IMR-90 (cell line): ENCODE results near the gene IFT74. TPM values are rescaled to one million over a fixed set of nuclear protein-coding genes. Genes with fewer than 3 reads are reported as not detected.

Experiments
- ATAC-seq: fragments of 200-7000 bp; cut with Tn5 transposase; 2 replicates; pipeline ENCODE4 v1.9.1; 2020; ENCODE audit warnings: low read depth, mild to moderate bottlenecking, moderate library complexity
- BruUV-seq: library from RNA; stranded (reverse); fragments of 400-500 nt; replicated peaks from 2 replicates; lab custom pipeline; 2021; lab: Mats Ljungman, UMichigan
- CTCF ChIA-PET: fragments of 300-600 bp; formaldehyde crosslinking; extraction: SDS; loops from one replicate; lab custom pipeline; 2021; ENCODE audit warnings: antibody characterized with exemption; lab: Yijun Ruan, JAX
- POLR2A ChIA-PET: fragments of 300-600 bp; sonication (Branson Sonifier 250); formaldehyde crosslinking; loops from one replicate; lab custom pipeline; 2022; ENCODE audit warnings: antibody characterized with exemption; ENCODE audit not compliant: unreplicated experiment; lab: Charles Lee
- DNase-seq: peaks from one replicate; pipeline ENCODE4 v3.0.0; 2013
- H2AFZ ChIP-seq: replicated peaks from 2 replicates; pipeline ENCODE3; 2013; ENCODE audit warnings: low read length, mild to moderate bottlenecking; ENCODE audit not compliant: poor library complexity
- H2AK5ac ChIP-seq: 2 replicates; pipeline ENCODE4 v1.6.1; 2013; ENCODE audit warnings: low read depth, low read length, inconsistent platforms
- H2AK9ac ChIP-seq: replicated peaks from 2 replicates; pipeline ENCODE3; 2013; ENCODE audit warnings: mild to moderate bottlenecking, low read depth, low read length, moderate library complexity; ENCODE audit not compliant: poor library complexity
- H2BK120ac ChIP-seq: 2 replicates; pipeline ENCODE4 v1.6.1; 2013; ENCODE audit warnings: low read depth, low read length, inconsistent platforms
- H2BK15ac ChIP-seq: 3 replicates; pipeline ENCODE4 v1.6.1; 2013; ENCODE audit warnings: low read depth, low read length, inconsistent platforms
- H2BK20ac ChIP-seq: 2 replicates; pipeline ENCODE4 v1.6.1; 2013; ENCODE audit warnings: low read depth, mild to moderate bottlenecking, inconsistent platforms, low read length, moderate library complexity
- H2BK5ac ChIP-seq: 2 replicates; pipeline ENCODE4 v1.6.1; 2013; ENCODE audit warnings: mild to moderate bottlenecking, low read depth, low read length, inconsistent platforms; ENCODE audit not compliant: poor library complexity, severe bottlenecking
- H3K14ac ChIP-seq: replicated peaks from 2 replicates; pipeline ENCODE4 v1.6.1; 2013; ENCODE audit warnings: low read depth, low read length, inconsistent platforms
- H3K18ac ChIP-seq: 2 replicates; pipeline ENCODE4 v1.6.1; 2013; ENCODE audit warnings: low read depth, low read length, control low read depth
- H3K23ac ChIP-seq: 2 replicates; pipeline ENCODE4 v1.6.1; 2013; ENCODE audit warnings: low read depth, low read length, inconsistent platforms
- H3K27ac ChIP-seq: 2 replicates; pipeline ENCODE4 v1.5.1; 2013; ENCODE audit warnings: mild to moderate bottlenecking, control low read depth, low read length; ENCODE audit not compliant: insufficient read depth
- H3K27me3 ChIP-seq: 2 replicates; pipeline ENCODE4 v1.6.1; 2013; ENCODE audit warnings: low read length; ENCODE audit not compliant: control insufficient read depth, insufficient read depth
- H3K36me3 ChIP-seq: 2 replicates; pipeline ENCODE4 v1.6.1; 2013; ENCODE audit warnings: low read length, mixed read lengths; ENCODE audit not compliant: control insufficient read depth, insufficient read depth
- H3K4ac ChIP-seq: 2 replicates; pipeline ENCODE4 v1.6.1; 2013; ENCODE audit warnings: low read depth, low read length, inconsistent platforms
- H3K4me1 ChIP-seq: 2 replicates; pipeline ENCODE4 v1.6.1; 2013; ENCODE audit warnings: low read length, mixed read lengths; ENCODE audit not compliant: control insufficient read depth, insufficient read depth
- H3K4me2 ChIP-seq: 2 replicates; pipeline ENCODE4 v1.6.1; 2013; ENCODE audit warnings: low read depth, mild to moderate bottlenecking, control low read depth, low read length, moderate library complexity
- H3K4me3 ChIP-seq: 2 replicates; pipeline ENCODE4 v1.5.1; 2013; ENCODE audit warnings: low read depth, mild to moderate bottlenecking, control low read depth, low read length, moderate library complexity; ENCODE audit not compliant: insufficient read depth
- H3K56ac ChIP-seq: 2 replicates; pipeline ENCODE4 v1.6.1; 2013; ENCODE audit warnings: low read length, inconsistent platforms; ENCODE audit not compliant: insufficient read depth; ENCODE audit errors: extremely low read depth
- H3K79me1 ChIP-seq, 2 experiments: 2 replicates each; pipeline ENCODE4 v1.6.1; 2013; ENCODE audit warnings: low read length in 2 of 2, inconsistent platforms in 1 of 2, low read depth in 1 of 2
- H3K9ac ChIP-seq: 2 replicates; pipeline ENCODE4 v1.6.1; 2013; ENCODE audit warnings: low read depth, low read length, control low read depth
- H3K9me1 ChIP-seq: 2 replicates; pipeline ENCODE4 v1.6.1; 2013; ENCODE audit warnings: low read length, inconsistent platforms; ENCODE audit not compliant: insufficient read depth
- H3K9me3 ChIP-seq: 2 replicates; pipeline ENCODE4 v1.6.1; 2013; ENCODE audit warnings: low read length; ENCODE audit not compliant: control insufficient read depth, insufficient read depth
- H4K20me1 ChIP-seq: 2 replicates; pipeline ENCODE4 v1.6.1; 2013; ENCODE audit warnings: low read length, inconsistent platforms; ENCODE audit not compliant: insufficient read depth
- H4K5ac ChIP-seq: 2 replicates; pipeline ENCODE4 v1.6.1; 2013; ENCODE audit warnings: mild to moderate bottlenecking, low read depth, low read length, control low read depth
- H4K8ac ChIP-seq, 2 experiments: 2 replicates each; pipeline ENCODE4 v1.6.1; 2013; ENCODE audit warnings: low read depth in 2 of 2, low read length in 2 of 2, control low read depth in 1 of 2, inconsistent platforms in 1 of 2
- H4K91ac ChIP-seq: 2 replicates; pipeline ENCODE4 v1.6.1; 2013; ENCODE audit warnings: low read depth, low read length, inconsistent platforms; ENCODE audit not compliant: insufficient read depth
- BHLHE40 ChIP-seq: fragments of 150-350 bp; IDR thresholded peaks from 2 replicates; pipeline ENCODE4 v1.6.1; 2016; ENCODE audit warnings: mild to moderate bottlenecking, low read depth, low read length
- CHD1 ChIP-seq: IDR thresholded peaks from 2 replicates; pipeline ENCODE4 v1.6.1; 2012; ENCODE audit warnings: low read depth, low read length, improper control_type of control experiment
- CTCF ChIP-seq: conservative IDR thresholded peaks from 2 replicates; pipeline ENCODE4 v1.5.1; 2012; ENCODE audit warnings: mild to moderate bottlenecking, low read depth, low read length, improper control_type of control experiment
- ELK1 ChIP-seq: fragments of 150-350 bp; IDR thresholded peaks from 2 replicates; pipeline ENCODE4 v1.6.1; 2016; ENCODE audit warnings: low read depth, mild to moderate bottlenecking, low read length, moderate library complexity, borderline replicate concordance
- FOS ChIP-seq: fragments of 150-350 bp; IDR thresholded peaks from 2 replicates; pipeline ENCODE4 v1.6.1; 2016; ENCODE audit warnings: low read depth, low read length
- MAFK ChIP-seq: IDR thresholded peaks from 2 replicates; pipeline ENCODE4 v1.6.1; 2012; ENCODE audit warnings: low read depth, low read length, improper control_type of control experiment
- NFE2L2 ChIP-seq: fragments of 150-350 bp; IDR thresholded peaks from 2 replicates; pipeline ENCODE4 v1.6.1; 2016; ENCODE audit warnings: low read depth, mild to moderate bottlenecking, low read length
- POLR2A ChIP-seq: IDR thresholded peaks from 2 replicates; pipeline ENCODE4 v1.6.1; 2012; ENCODE audit warnings: mild to moderate bottlenecking, low read depth, low read length
- RAD21 ChIP-seq: IDR thresholded peaks from 2 replicates; pipeline ENCODE4 v1.6.1; 2012; ENCODE audit warnings: low read length, improper control_type of control experiment
- RCOR1 ChIP-seq: IDR thresholded peaks from 2 replicates; pipeline ENCODE4 v1.6.1; 2012; ENCODE audit warnings: mild to moderate bottlenecking, low read length, improper control_type of control experiment; ENCODE audit not compliant: insufficient replicate concordance
- USF2 ChIP-seq: fragments of 150-350 bp; IDR thresholded peaks from 2 replicates; pipeline ENCODE4 v1.6.1; 2017; ENCODE audit warnings: mild to moderate bottlenecking, antibody characterized with exemption, low read length, low read depth
- dilution Hi-C: fragments of 300-500 bp; cut with HindIII; formaldehyde crosslinking; loops from one replicate; pipeline ENCODE4 v1.14.3; 2018; ENCODE audit warnings: low sequenced_read_pairs; ENCODE audit not compliant: unreplicated experiment
- in situ Hi-C: fragments of 300-500 bp; cut with MboI; formaldehyde crosslinking; loops from 3 replicates; pipeline ENCODE4 v1.14.3; 2019; ENCODE audit warnings: low sequenced_read_pairs, inconsistent platforms, mixed read lengths
- intact Hi-C: fragments of 100-400 bp; cut with micrococcal nuclease; formaldehyde crosslinking; loops from 2 replicates; pipeline ENCODE4 v1.10.0; 2022
- polyA plus RNA-seq, 3 experiments: library from polyadenylated mRNA; depleted of rRNA; stranded (reverse); fragments of >200 nt; gene quantifications; 2 replicates each; pipeline ENCODE4 v1.2.3, GENCODE V29; 2012; ENCODE audit warnings: low replicate concordance in 1 of 3
- total RNA-seq: library from RNA; depleted of rRNA; stranded (reverse); fragments of >200 nt; gene quantifications from 2 replicates; pipeline ENCODE4 v1.2.3, GENCODE V29; 2012

IFT74 gene
- total and polyA plus RNA-seq, 2 of the 4 experiments (the other 2 are of a cell fraction) = 4.6 to 12.2 TPM

- no peak overlapping the region for H2BK5ac ChIP-seq
- H4K8ac ChIP-seq = no peak overlapping the region
- H2AK9ac ChIP-seq = no peak overlapping the region
- H4K20me1 ChIP-seq = no peaks in the 10 kb centered on the region
- dilution Hi-C loops = no loop called here
- no peak overlapping the region; the same call in 1 of the 2 replicates for H3K18ac ChIP-seq
- H3K4me1 ChIP-seq = peaks cover 3% of the 10 kb centered on the region; the same call in 1 of the 2 replicates
- DNase-seq (no peak), ATAC-seq (no peak)
- in situ Hi-C loops = no loop called here
- H3K4ac ChIP-seq = no peak overlapping the region
- no peak overlapping the region for H3K14ac ChIP-seq
- no peak overlapping the region for H2AFZ ChIP-seq
- no peak overlapping the region for H3K27ac ChIP-seq
- intact Hi-C loops = no loop called here
- no peaks in the 10 kb centered on the region for H3K9me1 ChIP-seq
- H3K23ac ChIP-seq = no peak overlapping the region
- ChIA-PET POLR2A (no interaction called here), CTCF (interaction anchor here (0.8 kb wide), 1 partner anchor 66 kb away, joined by 3 read pairs; no protein-coding TSS in a partner anchor)
- no TSS peak for BruUV-seq
- no peak overlapping the region for H2BK15ac ChIP-seq
- H3K79me1 ChIP-seq = no peaks in the 10 kb centered on the region; a peak in 1 of 4 replicates
- no peaks in the 10 kb centered on the region for H3K9me3 ChIP-seq
- no peaks in the 10 kb centered on the region for H3K27me3 ChIP-seq
- no peak overlapping the region for H3K56ac ChIP-seq
- TF ChIP-seq CTCF = no peak
- no peak for TF ChIP-seq BHLHE40
- no peak for TF ChIP-seq NFE2L2
- TF ChIP-seq RCOR1 = no peak
- TF ChIP-seq MAFK = no peak
- no peak for TF ChIP-seq FOS
- TF ChIP-seq CHD1 = no peak
- TF ChIP-seq ELK1 = no peak
- no peak for TF ChIP-seq RAD21
- no peak for TF ChIP-seq POLR2A
- no peak for TF ChIP-seq USF2
- H4K91ac ChIP-seq = no peak overlapping the region
- H3K36me3 ChIP-seq = no peaks in the 10 kb centered on the region
- no peak overlapping the region for H3K4me3 ChIP-seq
- H2AK5ac ChIP-seq = no peak overlapping the region
- H4K5ac ChIP-seq = peak overlapping the region; percentile 47; the same call in 1 of the 2 replicates
- no peak overlapping the region for H2BK20ac ChIP-seq
- no peak overlapping the region for H3K9ac ChIP-seq
- H3K4me2 ChIP-seq = no peak overlapping the region
- no peak overlapping the region for H2BK120ac ChIP-seq
Observed at GRCh38 chr9:27054841-27055240, 98.6 kb downstream of the IFT74 start.
